ENCODE results near the gene NEGR1.

The NEGR1 gene

DNA sequence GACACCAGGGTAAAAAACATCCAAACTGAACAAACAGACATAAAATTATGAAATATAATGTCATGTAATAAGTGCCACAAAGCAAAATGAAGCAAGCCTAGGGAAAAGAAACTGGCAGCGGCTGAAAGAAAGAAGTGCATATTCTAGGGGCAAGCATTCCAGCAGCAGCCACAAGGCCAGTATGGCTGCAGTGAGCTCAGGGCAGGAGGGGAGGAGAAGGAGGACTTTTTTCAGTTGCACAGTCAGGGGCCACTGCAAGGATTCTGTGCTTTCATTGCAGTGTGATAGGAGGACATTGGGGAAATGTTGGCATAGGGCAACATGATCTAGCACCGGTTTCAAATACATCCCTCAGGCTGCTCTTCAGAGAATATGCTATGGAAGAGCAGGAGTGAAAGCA lies 263.8 kb downstream of the NEGR1 start:
- no peak for DNase-seq

GRCh38 chr1:72015006-72015405 lies 267.3 kb downstream of the NEGR1 start:
- no peak for DNase-seq

- DNase-seq, result no peak
Measured at GRCh38 chr1:72013161-72013560, 269.2 kb downstream of the NEGR1 start.

DNA sequence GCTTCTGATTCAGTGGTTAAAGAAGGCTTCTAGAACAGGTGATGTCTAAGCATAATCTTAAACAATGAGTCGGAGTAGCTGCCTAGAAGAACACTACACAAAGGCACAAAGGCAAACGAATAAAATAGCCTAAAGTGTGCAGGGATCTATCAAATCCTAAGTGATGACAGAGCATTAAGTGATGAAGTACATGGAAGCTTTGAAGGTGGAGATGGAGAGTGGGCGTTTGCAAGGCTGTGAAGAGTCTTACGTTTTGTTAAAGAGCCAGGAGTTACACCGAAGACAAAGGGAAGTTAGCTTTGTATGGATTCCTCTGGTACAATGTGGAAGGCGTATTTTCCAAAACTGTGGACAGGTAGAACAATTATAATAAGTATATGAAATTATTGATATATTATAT lies 270.6 kb downstream of the NEGR1 start:
- DNase-seq, result no peak

GRCh38 chr1:72010094-72010431 lies 272.3 kb downstream of the NEGR1 start:
- DNase-seq, result no peak

- DNase-seq, result no peak
Measured at GRCh38 chr1:72009173-72010093, 272.9 kb downstream of the NEGR1 start.

GRCh38 chr1:72007312-72007711 lies 275.0 kb downstream of the NEGR1 start:
- no peak for DNase-seq

DNA sequence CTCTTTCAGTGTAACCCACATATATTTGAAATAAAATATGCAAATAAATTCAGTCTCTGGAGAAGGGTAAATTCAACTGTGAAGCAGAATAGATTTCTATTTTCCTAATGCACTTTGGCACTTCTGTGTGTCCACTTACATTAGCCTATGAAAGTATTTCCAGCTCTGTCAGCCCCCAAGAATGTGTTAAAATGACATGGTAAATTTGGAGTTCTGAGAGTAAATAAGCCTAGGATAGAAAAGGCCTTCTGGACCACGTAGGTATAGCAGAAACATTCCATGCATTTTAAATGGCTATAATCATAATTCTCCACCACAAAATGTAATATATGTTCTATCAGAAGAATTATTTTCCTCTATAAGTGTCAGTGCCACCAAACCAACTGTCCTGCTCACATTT lies 276.2 kb downstream of the NEGR1 start:
- no peak for DNase-seq

DNA sequence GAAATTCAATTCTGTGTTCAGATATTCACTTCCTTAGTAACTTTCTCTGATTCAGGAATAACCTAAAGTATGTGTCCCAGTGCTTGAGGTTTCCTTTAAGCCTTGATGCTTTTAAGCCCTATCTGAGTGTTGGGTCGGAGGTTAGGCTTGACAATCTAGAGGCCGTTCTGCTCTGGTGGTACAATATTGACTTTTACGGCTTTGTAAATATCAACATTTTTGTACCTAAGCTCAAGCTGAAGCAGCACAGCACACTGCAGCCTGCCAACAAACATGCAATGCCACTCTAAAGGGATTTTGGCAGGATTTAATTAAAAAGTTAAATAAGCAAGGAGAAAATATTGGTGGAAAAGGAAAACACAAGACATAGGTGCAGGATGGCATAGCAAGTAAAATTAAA lies 279.2 kb downstream of the NEGR1 start:
- DNase-seq, result no peak

GRCh38 chr1:72000809-72001208 lies 281.5 kb downstream of the NEGR1 start:
- DNase-seq, result no peak

DNA sequence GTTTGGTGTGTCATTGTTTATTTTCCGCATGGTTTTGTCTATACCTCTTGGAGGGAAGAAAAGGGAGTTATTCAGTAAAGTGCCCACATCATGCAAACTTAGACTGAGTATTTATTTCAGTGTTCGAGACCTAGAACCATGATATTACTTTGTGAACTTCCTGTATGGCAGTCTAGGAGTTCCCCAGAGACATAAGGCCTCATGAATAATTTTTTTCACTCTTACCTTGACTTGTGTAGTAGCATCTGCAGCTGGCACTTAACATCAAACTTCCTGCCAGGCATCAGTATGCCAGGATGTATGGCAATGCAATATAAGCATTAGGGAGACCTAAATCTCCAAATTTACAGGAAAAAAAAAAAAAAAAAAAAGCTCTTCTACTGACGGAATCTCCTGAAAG lies 287.7 kb downstream of the NEGR1 start:
- DNase-seq, result no peak

- no peak for DNase-seq
Measured at GRCh38 chr1:71987181-71987580, 295.2 kb downstream of the NEGR1 start.

GRCh38 chr1:71986160-71986559 lies 296.2 kb downstream of the NEGR1 start:
- no peak for DNase-seq

DNA sequence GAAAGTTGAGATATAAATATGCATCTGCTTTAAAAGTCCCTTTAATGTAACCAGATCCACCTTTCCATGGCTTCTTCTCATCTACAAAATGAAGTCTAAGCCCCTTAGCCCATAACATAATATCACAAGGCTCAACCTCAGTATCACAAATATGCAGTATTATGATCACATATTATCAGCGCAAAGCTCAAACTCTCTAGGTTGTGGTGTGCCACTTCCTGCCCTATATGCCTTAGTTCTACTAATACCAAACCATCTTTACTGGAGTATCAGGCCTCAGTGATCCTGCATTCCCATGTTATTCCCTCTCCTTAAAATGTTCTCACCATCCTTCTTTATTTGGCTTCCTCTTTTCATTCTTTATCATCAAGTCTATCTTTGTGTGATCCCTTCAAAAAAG lies 301.8 kb downstream of the NEGR1 start:
- DNase-seq, result no peak

DNA sequence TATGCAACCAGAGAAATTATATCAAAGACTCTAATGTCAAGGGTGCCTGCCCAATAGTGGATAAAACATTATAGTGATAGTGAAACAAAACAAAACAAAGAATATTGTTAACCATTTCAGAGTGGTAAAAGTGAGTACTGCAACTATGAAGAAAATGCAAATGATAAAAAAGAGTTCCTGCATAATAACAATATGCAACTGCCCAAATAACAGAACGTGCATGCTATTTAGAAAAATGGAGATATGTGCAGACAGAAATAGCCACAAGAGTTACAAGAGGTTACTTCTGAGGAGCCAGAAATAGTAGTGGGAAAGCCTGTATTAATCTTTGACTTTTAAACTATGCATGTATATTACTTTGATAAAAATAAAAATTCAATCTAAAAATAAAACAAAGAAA lies 302.5 kb downstream of the NEGR1 start:
- no peak for DNase-seq

- no peak for DNase-seq
Measured at GRCh38 chr1:71967670-71968069, 314.7 kb downstream of the NEGR1 start.

DNA sequence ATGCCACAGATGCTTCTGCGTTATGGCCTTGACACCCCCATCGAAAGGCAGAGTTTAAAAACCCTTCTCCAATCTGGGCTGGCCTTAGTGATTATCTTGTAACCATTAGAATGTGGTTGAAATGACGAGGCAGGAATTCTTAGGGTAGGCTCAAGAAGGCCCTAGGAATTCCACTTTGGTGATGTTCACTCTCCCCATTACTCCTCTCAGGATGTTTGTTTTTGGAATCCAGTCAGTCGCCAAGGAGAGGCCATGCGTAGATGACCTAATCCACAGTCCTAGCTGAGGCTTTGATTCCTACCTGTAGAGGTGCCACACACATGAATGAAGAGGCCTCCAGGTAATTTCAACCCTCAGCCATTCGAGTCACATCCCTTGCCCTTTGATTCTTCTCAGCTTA lies 318.2 kb downstream of the NEGR1 start:
- no peak for DNase-seq

GRCh38 chr1:71956613-71957285 lies 325.6 kb downstream of the NEGR1 start:
- no peak for DNase-seq

DNA sequence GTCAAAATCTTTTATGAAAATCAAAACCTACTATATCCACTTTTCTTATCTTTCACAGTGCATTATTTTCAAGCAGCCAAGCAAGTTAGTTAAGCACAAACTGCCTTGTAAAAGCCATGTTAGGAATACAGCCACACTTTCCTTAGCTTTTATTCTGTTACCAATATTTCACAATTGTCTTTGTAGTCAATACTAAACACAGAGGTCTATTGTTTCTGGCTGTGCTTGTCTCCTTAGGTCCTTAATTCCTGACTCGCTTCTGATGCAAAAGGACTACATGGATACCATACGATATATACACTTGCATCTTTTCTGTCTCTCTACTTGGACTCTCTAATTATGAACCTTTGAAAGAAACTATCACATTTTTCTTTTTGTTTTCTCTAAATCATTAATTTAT lies 331.8 kb downstream of the NEGR1 start:
- no peak for DNase-seq

DNA sequence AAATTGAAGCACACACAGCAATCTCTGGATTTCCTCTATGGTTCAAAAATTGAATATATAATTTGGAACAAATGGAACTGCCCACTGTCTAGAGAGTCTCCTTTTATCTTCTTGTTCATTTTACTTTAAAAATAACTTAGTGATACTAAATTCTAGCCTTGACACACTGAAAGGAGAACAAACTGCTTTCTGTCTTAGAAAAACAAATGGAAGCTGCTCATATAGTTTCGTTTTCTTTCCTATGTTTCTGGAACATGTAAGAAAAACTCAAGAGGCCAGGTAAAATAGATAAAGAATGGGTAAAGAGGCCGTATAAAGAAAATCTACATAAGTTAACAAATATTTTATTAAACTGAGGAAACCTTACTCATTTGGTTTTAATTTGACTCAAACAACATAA lies 332.7 kb downstream of the NEGR1 start:
- DNase-seq, result no peak

DNA sequence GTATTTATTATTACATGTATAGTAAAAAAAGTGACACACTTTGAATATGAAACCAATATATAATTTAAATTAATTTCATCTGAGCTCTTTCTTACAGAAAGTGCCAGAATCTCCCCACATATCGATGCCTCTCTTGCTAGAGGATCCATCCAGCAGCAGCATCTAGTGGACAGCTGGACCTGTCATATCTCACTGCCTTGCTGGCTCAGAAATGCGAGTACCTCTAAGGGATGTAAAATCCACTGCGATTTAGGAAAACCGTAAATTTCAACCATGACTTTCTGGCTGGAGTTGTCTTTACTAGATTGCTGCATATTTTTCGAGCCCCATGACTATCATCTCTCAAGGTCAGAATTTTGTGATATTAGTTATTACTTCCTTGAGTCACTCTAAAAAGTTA lies 333.8 kb downstream of the NEGR1 start:
- no peak for DNase-seq

DNA sequence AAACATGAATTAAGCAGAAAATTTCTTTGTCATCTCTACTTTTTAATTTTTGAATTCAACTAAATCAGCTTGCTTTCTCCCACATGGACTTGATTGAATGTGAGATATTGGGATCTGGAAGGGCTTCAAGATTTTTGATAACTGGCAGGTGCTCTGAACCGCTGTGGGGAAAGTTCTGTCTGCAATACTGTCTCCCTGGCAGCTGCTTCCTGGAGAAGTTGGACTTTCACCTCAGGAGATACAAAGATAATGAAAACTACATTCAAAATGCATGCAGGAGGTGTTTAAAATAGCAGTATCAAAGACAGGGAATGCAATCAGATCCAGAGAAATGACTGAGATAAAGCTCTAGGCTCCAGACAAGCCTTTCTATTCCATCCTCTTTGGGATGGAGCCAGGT lies 338.3 kb downstream of the NEGR1 start:
- DNase-seq, result no peak

DNA sequence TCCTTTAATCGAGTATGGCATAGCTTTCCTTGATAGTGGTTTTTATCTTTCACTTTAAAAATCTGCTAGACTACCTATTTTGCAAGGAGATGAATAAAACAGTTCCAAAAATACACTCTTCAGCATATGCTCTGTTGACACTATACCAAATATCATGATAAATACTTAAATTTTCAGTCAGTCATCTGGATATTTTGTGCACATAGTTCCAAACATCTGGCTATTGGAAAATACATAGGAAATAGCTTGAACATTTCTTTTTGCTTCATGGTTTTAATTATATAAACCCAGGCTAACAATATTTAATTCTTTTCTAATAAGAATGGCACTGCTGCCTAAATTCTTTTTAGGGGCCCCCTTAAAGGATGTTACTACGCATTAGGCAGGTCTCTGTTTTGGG lies 342.1 kb downstream of the NEGR1 start:
- no peak for DNase-seq

DNA sequence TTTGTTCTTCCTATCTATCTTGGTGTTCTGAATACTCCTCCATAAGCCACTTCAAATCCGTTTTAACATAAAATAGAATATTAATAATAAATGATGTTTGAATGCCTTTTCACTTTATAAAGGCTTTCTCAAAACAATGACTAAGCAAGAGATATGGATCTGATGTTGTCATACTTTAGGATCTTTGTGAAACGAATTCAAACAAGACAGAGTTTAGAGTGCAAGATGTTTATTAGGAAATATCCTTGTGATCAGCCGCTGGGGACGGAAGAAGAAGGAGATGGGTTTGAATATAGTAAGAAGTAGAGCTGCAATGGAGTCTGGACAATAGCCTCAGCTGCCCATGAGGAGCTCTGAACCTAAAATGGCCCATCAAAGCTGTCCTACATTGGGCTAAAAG lies 351.8 kb downstream of the NEGR1 start:
- DNase-seq, result no peak
